HepG2 (cell line): ENCODE measurements around the gene ZMIZ1. TPM values are rescaled to one million over a fixed set of nuclear protein-coding genes. Genes with fewer than 3 reads are reported as not detected.
A peak's percentile ranks its signal among the peaks of the same experiment; 100 is the strongest.

Experiments
- HCFC1 ChIP-seq: fragments of 150-350 bp; IDR thresholded peaks from 2 replicates; pipeline ENCODE4 v1.6.1; 2014; ENCODE audit warnings: low read depth, low read length
- HDAC2 ChIP-seq: sonication (generic); formaldehyde crosslinking; IDR thresholded peaks from 2 replicates; pipeline ENCODE4 v1.4.0; 2020; ENCODE audit warnings: missing genetic modification reagents
- KLF11 ChIP-seq: IDR thresholded peaks from 2 replicates; pipeline ENCODE4 v1.6.1; 2016; ENCODE audit warnings: missing compliant biosample characterization
- MEIS2 ChIP-seq: sonication (generic); formaldehyde crosslinking; IDR thresholded peaks from 2 replicates; pipeline ENCODE4 v1.9.0; 2021; ENCODE audit warnings: mild to moderate bottlenecking, missing genetic modification reagents
- PCBP1 ChIP-seq: fragments of 200-400 bp; formaldehyde crosslinking; IDR thresholded peaks from 2 replicates; pipeline ENCODE4 v1.6.1; 2017; ENCODE audit warnings: mild to moderate bottlenecking, low read depth, low read length, borderline replicate concordance
- WIZ ChIP-seq: sonication (generic); formaldehyde crosslinking; IDR thresholded peaks from 2 replicates; pipeline ENCODE4 v1.5.1; 2020; ENCODE audit warnings: mild to moderate bottlenecking, missing genetic modification reagents
- ZBTB1 ChIP-seq: sonication (generic); formaldehyde crosslinking; IDR thresholded peaks from 2 replicates; pipeline ENCODE4 v1.4.0; 2020; ENCODE audit warnings: missing genetic modification reagents, borderline replicate concordance
- ZNF326 ChIP-seq: sonication (generic); formaldehyde crosslinking; IDR thresholded peaks from 2 replicates; pipeline ENCODE4 v1.4.0; 2020; ENCODE audit warnings: missing genetic modification reagents, borderline replicate concordance
- ZNF335 ChIP-seq: sonication (generic); formaldehyde crosslinking; IDR thresholded peaks from 2 replicates; pipeline ENCODE4 v1.4.0; 2020; ENCODE audit warnings: missing genetic modification reagents
- ZNF512B ChIP-seq: sonication (generic); formaldehyde crosslinking; IDR thresholded peaks from 2 replicates; pipeline ENCODE4 v1.5.1; 2020; ENCODE audit warnings: missing genetic modification reagents, mild to moderate bottlenecking, borderline replicate concordance
- ZNF547 ChIP-seq: sonication (generic); formaldehyde crosslinking; IDR thresholded peaks from 2 replicates; pipeline ENCODE4 v1.5.1; 2020; ENCODE audit warnings: mild to moderate bottlenecking, missing genetic modification reagents
- ZNF552 ChIP-seq: sonication (generic); formaldehyde crosslinking; IDR thresholded peaks from 2 replicates; pipeline ENCODE4 v1.9.0; 2022; ENCODE audit warnings: missing genetic modification reagents, mild to moderate bottlenecking, borderline replicate concordance
- ZNF572 ChIP-seq: sonication (generic); formaldehyde crosslinking; IDR thresholded peaks from 2 replicates; pipeline ENCODE4 v1.5.1; 2020; ENCODE audit warnings: mild to moderate bottlenecking, missing genetic modification reagents
- ZNF660 ChIP-seq: sonication (generic); formaldehyde crosslinking; IDR thresholded peaks from 2 replicates; pipeline ENCODE4 v1.5.1; 2020; ENCODE audit warnings: mild to moderate bottlenecking, low read depth, missing genetic modification reagents, borderline replicate concordance
- ZNF776 ChIP-seq: sonication (generic); formaldehyde crosslinking; IDR thresholded peaks from 2 replicates; pipeline ENCODE4 v1.4.0; 2020; ENCODE audit warnings: mild to moderate bottlenecking, missing genetic modification reagents
- ZNF790 ChIP-seq: sonication (generic); formaldehyde crosslinking; IDR thresholded peaks from 2 replicates; pipeline ENCODE4 v1.8.0; 2022; ENCODE audit warnings: missing genetic modification reagents, mild to moderate bottlenecking, borderline replicate concordance
- ZSCAN21 ChIP-seq: sonication (generic); formaldehyde crosslinking; IDR thresholded peaks from 2 replicates; pipeline ENCODE4 v1.8.0; 2022; ENCODE audit warnings: mild to moderate bottlenecking, missing genetic modification reagents, moderate library complexity, borderline replicate concordance
- ZSCAN25 ChIP-seq: sonication (generic); formaldehyde crosslinking; IDR thresholded peaks from 2 replicates; pipeline ENCODE4 v1.8.0; 2022; ENCODE audit warnings: mild to moderate bottlenecking, missing genetic modification reagents
- ZSCAN5A ChIP-seq: sonication (generic); formaldehyde crosslinking; IDR thresholded peaks from 2 replicates; pipeline ENCODE4 v1.8.0; 2022; ENCODE audit warnings: mild to moderate bottlenecking, missing genetic modification reagents, borderline replicate concordance
- polyA plus RNA-seq, 8 experiments: library from polyadenylated mRNA; depleted of rRNA in 3 of 8; stranded (reverse) in 7 of 8; unstranded in 1 of 8; fragments of >200 nt; fragmentation: Illumina TruSeq in 4 of 8; extraction: Trizol in 4 of 8; gene quantifications; 2 replicates each; pipeline versions ENCODE4 v1.2.1 to v1.2.3, GENCODE V29; 2011 to 2016; ENCODE audit warnings: low read depth in 4 of 8, missing spikeins in 1 of 8, mixed read lengths in 1 of 8; ENCODE audit not compliant: insufficient read depth in 1 of 8
- total RNA-seq, 5 experiments: library from RNA; depleted of rRNA; stranded (reverse); fragments of >200 nt; fragmentation: Illumina TruSeq; extraction: Trizol; gene quantifications; 2 replicates each; pipeline ENCODE4 v1.2.3, GENCODE V29; 2016; ENCODE audit warnings: low read depth in 1 of 5
- TF ChIP-seq, protein P1 (sequence below): sonication (generic); formaldehyde crosslinking; IDR thresholded peaks from 2 replicates; pipeline ENCODE4 v1.5.0; 2020; ENCODE audit warnings: mild to moderate bottlenecking, missing genetic modification reagents
- TF ChIP-seq, protein P2 (sequence below): sonication (generic); formaldehyde crosslinking; IDR thresholded peaks from 2 replicates; pipeline ENCODE4 v1.8.0; 2022; ENCODE audit warnings: missing genetic modification reagents, mild to moderate bottlenecking, borderline replicate concordance
- TF ChIP-seq, protein P3 (sequence below): conservative IDR thresholded peaks from 2 replicates; pipeline ENCODE4 v1.6.1; 2018; ENCODE audit warnings: missing genetic modification reagents

Gene ZMIZ1
- total and polyA plus RNA-seq, 2 of the 13 experiments (the other 11 are each of a cell fraction or from before 2014, with no cell fraction given), result 5.3 to 10.2 TPM

DNA sequence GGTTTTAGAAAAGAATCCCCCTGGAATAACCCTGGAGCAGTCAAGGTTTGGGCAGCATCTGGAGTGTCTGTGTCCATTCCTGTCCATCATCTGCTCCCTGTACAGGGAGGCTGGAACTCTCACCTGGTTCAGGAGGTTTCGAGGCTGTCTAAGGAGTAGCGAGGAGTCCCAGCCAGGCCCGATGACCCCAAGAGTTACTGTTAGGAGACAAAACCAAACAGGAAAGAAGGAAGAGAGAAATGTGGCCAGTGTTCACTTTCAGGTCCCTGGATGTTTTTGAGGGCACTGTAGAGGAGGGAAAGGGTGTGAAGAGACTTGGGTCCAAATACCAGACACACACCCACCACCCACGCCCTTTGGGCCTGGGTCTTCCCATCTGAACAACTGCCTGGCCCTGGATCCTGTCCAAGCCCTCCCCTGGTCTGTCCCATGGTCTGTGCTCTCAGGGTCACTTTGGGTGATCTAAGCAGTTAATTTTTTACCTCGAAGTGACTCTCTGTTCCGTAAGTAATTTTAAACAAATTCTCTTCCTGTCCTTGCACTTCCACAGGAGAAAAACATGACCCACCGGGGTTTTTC is 117.1 kb downstream of the ZMIZ1 start (continued):
- TF ChIP-seq, protein P1, sequence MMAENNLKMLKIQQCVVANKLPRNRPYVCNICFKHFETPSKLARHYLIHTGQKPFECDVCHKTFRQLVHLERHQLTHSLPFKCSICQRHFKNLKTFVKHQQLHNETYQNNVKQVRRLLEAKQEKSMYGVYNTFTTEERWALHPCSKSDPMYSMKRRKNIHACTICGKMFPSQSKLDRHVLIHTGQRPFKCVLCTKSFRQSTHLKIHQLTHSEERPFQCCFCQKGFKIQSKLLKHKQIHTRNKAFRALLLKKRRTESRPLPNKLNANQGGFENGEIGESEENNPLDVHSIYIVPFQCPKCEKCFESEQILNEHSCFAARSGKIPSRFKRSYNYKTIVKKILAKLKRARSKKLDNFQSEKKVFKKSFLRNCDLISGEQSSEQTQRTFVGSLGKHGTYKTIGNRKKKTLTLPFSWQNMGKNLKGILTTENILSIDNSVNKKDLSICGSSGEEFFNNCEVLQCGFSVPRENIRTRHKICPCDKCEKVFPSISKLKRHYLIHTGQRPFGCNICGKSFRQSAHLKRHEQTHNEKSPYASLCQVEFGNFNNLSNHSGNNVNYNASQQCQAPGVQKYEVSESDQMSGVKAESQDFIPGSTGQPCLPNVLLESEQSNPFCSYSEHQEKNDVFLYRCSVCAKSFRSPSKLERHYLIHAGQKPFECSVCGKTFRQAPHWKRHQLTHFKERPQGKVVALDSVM, result no peak
- TF ChIP-seq ZSCAN5A (CRISPR knock-in tag) (no peak), ZNF547 (CRISPR knock-in tag) (no peak), ZSCAN21 (CRISPR knock-in tag) (no peak), ZNF552 (CRISPR knock-in tag) (no peak), ZNF512B (no peak), ZNF326 (CRISPR knock-in tag) (no peak), ZNF776 (CRISPR knock-in tag) (no peak), ZNF660 (CRISPR knock-in tag) (no peak), ZNF335 (CRISPR knock-in tag) (no peak), WIZ (CRISPR knock-in tag) (no peak), ZNF790 (no peak), HDAC2 (CRISPR knock-in tag) (peak; percentile 73), MEIS2 (CRISPR knock-in tag) (0 out of 2 replicates have a peak, but pooled peaks have one; percentile 42), HCFC1 (no peak), ZSCAN25 (CRISPR knock-in tag) (peak; percentile 69), KLF11 (CRISPR knock-in tag) (0 out of 2 replicates have a peak, but pooled peaks have one; percentile 25), ZBTB1 (CRISPR knock-in tag) (no peak), PCBP1 (no peak), ZNF572 (CRISPR knock-in tag) (no peak)
- TF ChIP-seq, protein P2, sequence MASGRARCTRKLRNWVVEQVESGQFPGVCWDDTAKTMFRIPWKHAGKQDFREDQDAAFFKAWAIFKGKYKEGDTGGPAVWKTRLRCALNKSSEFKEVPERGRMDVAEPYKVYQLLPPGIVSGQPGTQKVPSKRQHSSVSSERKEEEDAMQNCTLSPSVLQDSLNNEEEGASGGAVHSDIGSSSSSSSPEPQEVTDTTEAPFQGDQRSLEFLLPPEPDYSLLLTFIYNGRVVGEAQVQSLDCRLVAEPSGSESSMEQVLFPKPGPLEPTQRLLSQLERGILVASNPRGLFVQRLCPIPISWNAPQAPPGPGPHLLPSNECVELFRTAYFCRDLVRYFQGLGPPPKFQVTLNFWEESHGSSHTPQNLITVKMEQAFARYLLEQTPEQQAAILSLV (CRISPR knock-in tag), result no peak
- TF ChIP-seq, protein P3, sequence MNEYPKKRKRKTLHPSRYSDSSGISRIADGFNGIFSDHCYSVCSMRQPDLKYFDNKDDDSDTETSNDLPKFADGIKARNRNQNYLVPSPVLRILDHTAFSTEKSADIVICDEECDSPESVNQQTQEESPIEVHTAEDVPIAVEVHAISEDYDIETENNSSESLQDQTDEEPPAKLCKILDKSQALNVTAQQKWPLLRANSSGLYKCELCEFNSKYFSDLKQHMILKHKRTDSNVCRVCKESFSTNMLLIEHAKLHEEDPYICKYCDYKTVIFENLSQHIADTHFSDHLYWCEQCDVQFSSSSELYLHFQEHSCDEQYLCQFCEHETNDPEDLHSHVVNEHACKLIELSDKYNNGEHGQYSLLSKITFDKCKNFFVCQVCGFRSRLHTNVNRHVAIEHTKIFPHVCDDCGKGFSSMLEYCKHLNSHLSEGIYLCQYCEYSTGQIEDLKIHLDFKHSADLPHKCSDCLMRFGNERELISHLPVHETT (CRISPR knock-in tag), result no peak
